Activated CD8-positive, alpha-beta memory T cell treated with anti-CD3 and anti-CD28 coated beads for 1 hour (primary cell): ENCODE data around the gene PDPK1.
A peak's percentile ranks its signal among the peaks of the same experiment; 100 is the strongest.
"Not testable (repeated sequence)": the region's sequence is repeated elsewhere in the genome, so short reads cannot be mapped to it uniquely, and the experiment has no call there.

ENCODE experiments used
- DNase-seq, 2 donors: peaks; one replicate each; pipeline ENCODE4 v3.0.0-alpha.2; 2020; ENCODE audit warnings: low read depth in 1 of 2; ENCODE audit errors: extremely low read depth in 1 of 2

The PDPK1 gene

DNA sequence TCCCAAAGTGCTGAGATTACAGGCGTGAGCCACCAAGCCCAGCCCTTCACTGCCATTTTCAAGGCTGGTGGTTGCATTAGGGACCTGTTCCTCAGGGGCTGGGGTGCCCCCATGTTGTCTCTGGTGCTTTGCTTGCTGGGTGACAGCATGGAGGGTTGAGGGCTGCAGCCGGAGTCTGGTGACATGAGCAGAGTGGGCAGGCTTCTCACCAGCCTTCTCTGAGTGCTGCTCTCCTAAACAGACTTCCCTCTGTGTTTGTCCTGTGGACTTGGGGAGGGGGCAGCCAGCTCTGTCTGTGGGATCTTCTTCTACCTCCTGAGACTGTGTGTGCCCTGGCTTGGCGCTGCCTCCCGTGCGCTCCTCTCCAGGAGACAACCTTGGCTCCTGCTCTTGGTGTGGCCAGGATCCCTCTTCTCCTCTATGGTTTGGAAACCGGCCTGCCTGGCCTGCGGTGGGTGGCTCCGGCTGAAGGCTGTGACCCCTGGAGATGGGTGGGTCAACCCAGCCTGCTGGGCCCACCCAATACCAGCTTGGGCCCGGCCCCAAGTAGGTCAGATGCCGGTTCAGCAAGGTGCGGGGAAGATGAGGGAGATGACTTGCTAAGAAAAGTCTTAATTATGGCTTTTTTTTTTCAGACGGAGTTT, 72.1 kb downstream of the PDPK1 start:
- DNase-seq = no peak

DNA sequence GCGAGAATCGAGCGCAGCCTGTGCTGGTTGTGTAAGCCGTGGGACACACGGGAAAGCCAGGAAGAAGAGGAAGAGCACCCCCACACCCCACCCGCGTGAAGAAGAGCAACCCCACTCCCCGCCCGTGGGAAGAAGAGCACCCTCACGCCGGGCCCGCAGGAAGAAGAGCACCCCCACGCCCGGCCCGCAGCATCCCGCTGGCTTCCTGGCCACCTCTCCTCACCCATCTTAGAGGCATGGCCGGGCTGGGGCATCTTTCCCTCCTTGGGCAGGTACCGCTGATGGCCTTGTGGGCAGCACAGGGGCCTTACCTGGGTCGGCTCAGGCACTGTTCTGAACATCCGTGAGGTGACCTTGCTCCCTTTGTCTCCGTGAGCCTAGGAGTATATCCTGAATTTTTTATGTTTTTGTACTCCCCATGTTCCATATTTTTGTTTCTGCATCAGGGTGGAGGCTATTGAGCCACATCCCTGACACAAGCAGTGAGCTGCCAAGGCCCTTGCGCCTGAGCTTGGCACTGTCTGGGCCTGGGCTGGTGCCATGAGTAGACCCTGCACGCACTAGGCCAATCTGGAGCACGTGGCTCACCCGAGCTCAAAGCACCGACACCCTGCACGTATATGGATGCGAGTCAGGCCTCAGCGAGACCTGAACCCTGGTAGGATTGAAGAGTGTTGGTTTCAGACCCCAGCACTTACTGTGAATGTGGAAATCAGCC, 73.1 kb downstream of the PDPK1 start:
- no peak for DNase-seq

GRCh38 chr16:2611499-2611862, 73.7 kb downstream of the PDPK1 start:
- DNase-seq = no peak

GRCh38 chr16:2611877-2612276, 74.1 kb downstream of the PDPK1 start:
- not testable (repeated sequence) for DNase-seq

GRCh38 chr16:2613251-2613650, 75.4 kb downstream of the PDPK1 start:
- not testable (repeated sequence) for DNase-seq

DNA sequence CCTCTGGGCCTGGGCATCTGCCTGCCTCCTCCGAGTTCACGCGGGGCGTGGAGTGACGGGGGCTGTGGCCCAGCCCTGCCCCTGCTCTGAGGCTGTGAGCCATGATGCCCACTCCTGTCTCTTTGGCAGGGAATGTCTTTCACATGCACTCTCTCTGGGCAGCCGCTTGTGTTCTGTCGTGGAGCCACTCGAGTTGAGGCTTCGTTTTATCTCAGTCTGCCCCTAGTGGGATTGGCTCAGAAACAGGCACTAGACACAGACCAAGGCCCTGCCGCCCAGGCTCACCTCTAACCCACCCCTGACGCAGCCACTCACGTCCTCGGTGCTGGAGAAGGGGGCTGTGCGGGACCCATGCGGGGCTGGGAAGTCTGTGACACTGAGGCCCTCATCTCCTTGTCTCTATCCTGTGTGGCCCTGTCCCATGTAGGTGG, 77.0 kb downstream of the PDPK1 start:
- DNase-seq = no peak

DNA sequence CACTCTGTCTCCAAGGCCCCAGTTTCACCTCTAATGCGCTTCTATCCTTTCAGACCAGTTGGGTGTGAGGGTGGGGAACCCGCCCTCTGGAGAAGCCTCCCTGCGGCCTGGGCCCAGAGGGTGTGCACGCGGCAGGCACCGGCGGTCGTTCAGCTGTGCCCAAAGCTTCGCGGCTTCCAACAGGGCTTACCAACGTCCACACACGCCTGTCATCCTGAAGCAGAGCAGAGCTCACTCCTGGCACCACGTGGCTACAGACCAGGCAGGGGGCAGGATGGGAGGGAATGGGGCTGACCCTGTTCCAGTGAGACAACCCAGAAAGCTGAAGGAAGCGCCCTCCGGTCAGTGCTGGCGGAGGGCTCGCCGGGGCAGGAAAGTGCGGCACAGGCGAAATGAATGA, 81.1 kb downstream of the PDPK1 start:
- not testable (repeated sequence) for DNase-seq

DNA sequence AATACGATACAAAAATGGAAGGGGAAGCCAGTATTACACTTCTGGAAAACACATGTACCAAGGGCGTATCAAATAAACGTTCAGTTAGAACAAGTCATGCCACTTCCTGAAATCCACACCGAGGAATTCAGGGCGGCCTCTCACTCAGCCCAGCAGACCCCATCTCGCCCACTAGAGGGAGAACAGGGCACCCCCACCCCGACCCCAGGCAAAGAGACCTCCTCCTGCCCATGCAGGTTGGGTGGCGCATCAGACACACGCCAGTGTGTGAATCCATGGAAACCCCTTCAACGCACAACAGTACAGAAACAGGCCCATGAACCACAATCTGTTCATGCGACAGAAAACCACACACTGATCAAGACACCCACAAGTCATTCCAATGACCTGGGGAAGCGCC, 81.8 kb downstream of the PDPK1 start:
- not testable (repeated sequence) for DNase-seq

GRCh38 chr16:2620870-2621269, 83.0 kb downstream of the PDPK1 start:
- DNase-seq = not testable (repeated sequence)

- DNase-seq = not testable (repeated sequence)
Observed at GRCh38 chr16:2621395-2621794, 83.6 kb downstream of the PDPK1 start.

- DNase-seq = not testable (repeated sequence)
Observed at GRCh38 chr16:2627075-2627474, 89.3 kb downstream of the PDPK1 start.

DNA sequence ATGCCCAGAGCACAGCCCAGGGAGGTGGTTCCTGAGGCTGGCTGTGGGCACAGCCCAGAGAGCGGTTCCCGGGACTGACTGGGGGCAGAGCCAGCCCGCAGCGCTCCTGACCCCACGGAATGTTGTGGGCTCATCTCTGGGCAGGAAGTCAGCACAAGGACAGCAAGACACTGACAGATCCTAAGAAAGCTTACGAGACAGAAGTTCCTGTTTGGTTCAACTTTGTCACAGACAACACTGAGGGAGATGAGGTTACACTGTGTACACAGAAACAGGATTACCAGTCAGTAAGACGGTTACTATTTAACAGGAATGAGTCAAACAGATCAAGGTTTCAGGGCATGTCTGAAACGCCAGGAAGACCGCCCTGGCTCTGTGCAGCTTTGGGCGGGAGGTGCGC, 93.4 kb downstream of the PDPK1 start:
- DNase-seq = not testable (repeated sequence)

GRCh38 chr16:2632291-2632690, 94.5 kb downstream of the PDPK1 start:
- not testable (repeated sequence) for DNase-seq

GRCh38 chr16:2639071-2639721, 101.4 kb downstream of the PDPK1 start:
- DNase-seq = peak; percentile 18 to 20

DNA sequence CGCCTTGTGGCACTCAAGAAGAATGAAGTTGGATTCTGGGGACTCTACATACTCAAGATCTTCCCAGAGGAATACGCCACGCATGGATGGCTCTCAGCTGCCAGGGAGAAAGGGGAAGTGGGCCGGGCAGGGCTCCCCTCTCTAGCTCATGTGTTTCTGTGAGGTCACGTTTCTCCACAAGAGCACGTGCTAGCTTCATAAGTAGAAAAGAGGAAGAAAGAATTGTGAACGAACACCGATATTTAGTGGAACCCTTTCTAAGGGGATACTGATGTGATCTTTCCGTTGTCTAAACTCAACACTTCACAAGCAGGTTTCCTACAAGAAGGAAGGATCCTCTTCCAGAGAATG, 101.9 kb downstream of the PDPK1 start:
- DNase-seq = not testable (repeated sequence)

DNA sequence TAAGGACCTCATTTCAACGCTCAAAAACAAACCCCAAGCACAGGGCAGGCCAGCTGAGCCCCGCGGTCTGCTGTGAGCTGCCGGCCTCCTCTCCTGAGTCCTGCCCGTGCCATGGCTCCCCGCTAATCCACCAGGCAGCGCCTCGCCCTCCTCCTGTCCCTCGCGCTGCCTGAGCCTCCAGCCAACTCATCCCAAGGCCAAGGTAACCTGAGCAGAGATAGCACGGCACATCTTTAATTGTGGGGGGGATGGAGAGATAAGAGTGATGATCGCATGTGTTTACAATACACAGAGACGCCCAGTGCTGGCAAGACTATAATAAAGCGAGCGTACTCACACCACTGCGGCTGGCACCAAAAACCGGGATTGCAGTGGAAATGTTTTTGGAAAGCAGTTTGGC, 104.7 kb downstream of the PDPK1 start:
- not testable (repeated sequence) for DNase-seq

GRCh38 chr16:2644754-2645453, 107.1 kb downstream of the PDPK1 start:
- not testable (repeated sequence) for DNase-seq

DNA sequence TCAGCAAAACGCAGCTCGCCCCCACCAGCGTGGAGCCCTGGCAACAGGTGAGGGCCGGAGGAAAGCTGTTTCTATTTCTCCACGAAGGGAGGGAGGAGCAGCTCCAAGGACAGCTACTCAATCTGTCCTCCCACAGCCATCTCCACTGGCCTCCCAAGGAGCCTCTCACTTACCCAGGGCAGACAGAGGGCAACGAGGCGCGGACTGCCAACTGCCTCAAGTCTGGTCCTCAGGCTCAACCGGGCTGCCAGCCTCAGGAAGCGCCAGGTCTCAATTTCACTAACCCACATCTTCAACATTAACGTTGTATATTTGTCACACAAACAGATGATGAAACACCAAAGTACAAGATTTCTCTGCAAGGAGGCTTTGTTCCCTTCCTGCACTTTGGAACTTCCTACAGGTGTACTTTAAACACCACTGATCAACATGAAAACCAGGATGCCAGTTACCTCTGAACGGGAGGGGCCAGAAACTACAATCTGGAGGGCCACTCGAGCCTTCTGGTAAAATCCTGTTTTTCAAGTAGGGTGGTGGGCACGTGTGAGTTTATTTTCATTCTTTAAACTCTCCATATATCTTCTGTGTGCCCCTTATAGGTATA, 113.5 kb downstream of the PDPK1 start:
- DNase-seq = not testable (repeated sequence)
